GM12878 (cell line): ENCODE measurements around the gene KRR1. TPM values are rescaled to one million over a fixed set of nuclear protein-coding genes. Genes with fewer than 3 reads are reported as not detected.

Experiments used
- ATAC-seq: fragments of 200-7000 bp; cut with Tn5 transposase; 3 replicates; pipeline ENCODE4 v1.9.1; 2020; ENCODE audit warnings: mild to moderate bottlenecking, moderate library complexity
- BruUV-seq: library from RNA; stranded (reverse); fragments of 400-500 nt; replicated peaks from 2 replicates; lab custom pipeline; 2021; lab: Mats Ljungman, UMichigan
- CTCF ChIA-PET: fragments of 300-600 bp; sonication (Branson Sonifier 250); formaldehyde crosslinking; extraction: SDS; loops from one replicate; lab custom pipeline; 2021; ENCODE audit warnings: inconsistent platforms; lab: Yijun Ruan, JAX
- POLR2A ChIA-PET: fragments of 350-600 bp; formaldehyde crosslinking; extraction: SDS; loops from one replicate; lab custom pipeline; 2021; ENCODE audit warnings: inconsistent platforms; lab: Charles Lee
- RAD21 ChIA-PET: fragments of 300-600 bp; sonication (Branson Sonifier 250); formaldehyde crosslinking; loops from one replicate; lab custom pipeline; 2023; ENCODE audit warnings: antibody characterized with exemption; ENCODE audit not compliant: unreplicated experiment; lab: Charles Lee
- SMC1A ChIA-PET: fragments of 300-600 bp; sonication (Branson Sonifier 250); formaldehyde crosslinking; loops from one replicate; lab custom pipeline; 2023; ENCODE audit not compliant: unreplicated experiment, uncharacterized antibody; lab: Charles Lee
- DNase-seq: peaks from one replicate; pipeline ENCODE4 v3.0.0-alpha.2; 2011; ENCODE audit warnings: low read depth, low spot score
- FAIRE-seq: peaks from 3 replicates; lab custom pipeline; 2011; peaks lifted over from hg19 to GRCh38; lab: Jason Lieb, UNC
- H2AFZ ChIP-seq: 2 replicates; pipeline ENCODE4 v1.6.0; 2011; ENCODE audit warnings: low read depth, low read length, control low read depth; ENCODE audit not compliant: control insufficient read depth
- H3K27ac ChIP-seq: 2 replicates; pipeline ENCODE4 v1.5.1; 2011; ENCODE audit warnings: control low read depth; ENCODE audit not compliant: control insufficient read depth, insufficient read depth
- H3K27me3 ChIP-seq, 2 experiments: replicated peaks in 1 of 2; 2 replicates each; pipeline versions ENCODE4 v1.6.0 to v1.6.1; 2011; ENCODE audit warnings: low read length in 1 of 2; ENCODE audit not compliant: control insufficient read depth in 2 of 2, insufficient read depth in 2 of 2
- H3K36me3 ChIP-seq, 2 experiments: 2 replicates each; pipeline ENCODE4 v1.5.1; 2011; ENCODE audit warnings: low read length in 1 of 2; ENCODE audit not compliant: control insufficient read depth in 2 of 2, insufficient read depth in 2 of 2
- H3K4me1 ChIP-seq: 2 replicates; pipeline ENCODE4 v1.6.1; 2011; ENCODE audit warnings: mild to moderate bottlenecking, low read length, moderate library complexity, mixed read lengths; ENCODE audit not compliant: control insufficient read depth, insufficient read depth
- H3K4me2 ChIP-seq: 2 replicates; pipeline ENCODE4 v1.6.0; 2011; ENCODE audit warnings: control low read depth; ENCODE audit not compliant: control insufficient read depth, insufficient read depth
- H3K4me3 ChIP-seq: fragments of 200-600 bp; sonication (generic); 2 replicates; pipeline ENCODE4 v1.5.1; 2016
- H3K79me2 ChIP-seq: 2 replicates; pipeline ENCODE4 v1.6.0; 2011; ENCODE audit warnings: low read length; ENCODE audit not compliant: control insufficient read depth, insufficient read depth
- H3K9ac ChIP-seq: 2 replicates; pipeline ENCODE4 v1.8.0; 2011; ENCODE audit warnings: low read length, control low read depth, mixed read lengths; ENCODE audit not compliant: control insufficient read depth, insufficient read depth
- H3K9me3 ChIP-seq: replicated peaks from 3 replicates; pipeline ENCODE4 v1.5.1; 2011; ENCODE audit warnings: mild to moderate bottlenecking, low read length; ENCODE audit not compliant: control insufficient read depth, insufficient read depth
- H4K20me1 ChIP-seq: 2 replicates; pipeline ENCODE4 v1.6.0; 2011; ENCODE audit not compliant: control insufficient read depth, insufficient read depth
- BHLHE40 ChIP-seq, 2 experiments: fragments of 450-650 bp in 1 of 2; IDR thresholded peaks; 2 replicates each; pipeline ENCODE4 v1.6.1; 2011 to 2017; ENCODE audit warnings: low read depth in 2 of 2, borderline replicate concordance in 1 of 2, improper control_type of control experiment in 1 of 2, low read length in 1 of 2, mild to moderate bottlenecking in 1 of 2
- E4F1 ChIP-seq: fragments of 450-650 bp; IDR thresholded peaks from 2 replicates; pipeline ENCODE4 v1.6.1; 2018; ENCODE audit warnings: borderline replicate concordance, mild to moderate bottlenecking; ENCODE audit not compliant: partially characterized antibody
- EED ChIP-seq: sonication (generic); IDR thresholded peaks from 2 replicates; pipeline ENCODE4 v1.6.1; 2016; ENCODE audit warnings: antibody characterized with exemption, low read depth
- POU2F2 ChIP-seq: IDR thresholded peaks from 3 replicates; pipeline ENCODE4 v1.6.1; 2011; ENCODE audit warnings: low read depth, mild to moderate bottlenecking, low read length, borderline replicate concordance
- RAD21 ChIP-seq: IDR thresholded peaks from 2 replicates; pipeline ENCODE4 v1.6.1; 2011; ENCODE audit warnings: mild to moderate bottlenecking, low read depth, low read length, moderate library complexity; ENCODE audit not compliant: insufficient read depth
- SIX5 ChIP-seq: IDR thresholded peaks from 2 replicates; pipeline ENCODE4 v1.6.1; 2011; ENCODE audit warnings: mild to moderate bottlenecking, low read depth, low read length, moderate library complexity; ENCODE audit not compliant: severe bottlenecking
- SMC3 ChIP-seq: IDR thresholded peaks from 2 replicates; pipeline ENCODE4 v1.6.1; 2011; ENCODE audit warnings: low read length, improper control_type of control experiment, borderline replicate concordance
- WGBS: methylation state at CpG from one replicate; pipeline ENCODE4 v1.1.6; 2016; ENCODE audit warnings: low lambda C conversion rate; ENCODE audit not compliant: insufficient replicate concordance, insufficient coverage; ENCODE audit errors: missing lambda C conversion rate; 5-methylcytosine and 5-hydroxymethylcytosine counted together
- in situ Hi-C: fragments of 300-500 bp; cut with MboI; formaldehyde crosslinking; loops from 9 replicates; pipeline ENCODE4 v1.14.3; 2018; ENCODE audit warnings: mixed read lengths
- intact Hi-C: fragments of 100-400 bp; cut with micrococcal nuclease; formaldehyde crosslinking; loops from one replicate; pipeline ENCODE4 v1.14.2; 2022; ENCODE audit not compliant: unreplicated experiment
- polyA plus RNA-seq, 11 experiments: library from polyadenylated mRNA; depleted of rRNA in 4 of 11; unstranded in 6 of 11; stranded (reverse) in 5 of 11; fragments of >200 nt; fragmentation: Nextera tagmentation in 4 of 11; fragmentation: Illumina TruSeq in 1 of 11; extraction: Ambion mirVana in 4 of 11; extraction: Trizol in 1 of 11; gene quantifications; 1 replicate in 1 of 11; 2 replicates in 10 of 11; pipeline versions ENCODE4 v1.2.1 to v1.2.3, GENCODE V29; 2011 to 2016; ENCODE audit warnings: inconsistent platforms in 2 of 11, missing spikeins in 2 of 11, low read depth in 1 of 11
- total RNA-seq, 4 experiments: library from RNA; depleted of rRNA in 3 of 4; stranded (reverse); fragments of >200 nt in 3 of 4; fragmentation: Illumina TruSeq in 1 of 4; extraction: Trizol in 1 of 4; gene quantifications; 2 replicates each; pipeline versions ENCODE4 v1.2.1 to v1.2.3, GENCODE V29; 2013 to 2021
- TF ChIP-seq, protein P1 (sequence below), 3 experiments: IDR thresholded peaks in 2 of 3; conservative IDR thresholded peaks in 1 of 3; 2 replicates each; pipeline ENCODE4 v1.5.1; 2011; ENCODE audit warnings: low read depth in 3 of 3, low read length in 3 of 3, mild to moderate bottlenecking in 3 of 3, control low read depth in 2 of 3, moderate library complexity in 2 of 3, inconsistent platforms in 1 of 3, mixed read lengths in 1 of 3; ENCODE audit not compliant: control insufficient read depth in 2 of 3, insufficient read depth in 1 of 3; ENCODE audit errors: extremely low read depth in 1 of 3

KRR1 gene
- total and polyA plus RNA-seq, 10 of the 15 experiments (the other 5 are each of a cell fraction or from before 2014, with no cell fraction given), result 29.6 to 103 (median 75.3) TPM

GRCh38 chr12:75511116-75512048, at the start of gene KRR1 (continued):
- TF ChIP-seq EED (peak; percentile 57; the same call in 1 of the 2 replicates), SIX5 (peak; percentile 72)
- TF ChIP-seq, all 136 proteins: peak for 70

DNA sequence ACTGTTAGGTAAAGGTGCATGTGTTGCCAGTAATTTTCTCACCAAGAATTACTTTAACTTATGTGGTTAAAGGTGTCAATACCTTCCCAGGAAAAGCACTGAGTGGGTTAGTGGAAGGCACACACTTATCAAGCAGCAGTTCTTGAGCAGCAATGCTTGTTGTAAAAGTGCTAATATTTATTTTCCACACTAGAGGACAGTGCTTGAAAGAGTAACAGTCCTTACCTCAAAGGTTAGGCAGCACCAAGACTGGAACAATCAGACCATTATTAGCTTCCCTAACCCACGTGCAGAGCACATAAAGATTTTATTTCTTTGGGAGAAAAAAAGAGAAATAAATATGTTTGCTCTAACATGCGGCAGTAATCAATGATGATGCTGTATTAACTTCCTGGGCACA, 48.8 kb upstream of the KRR1 start:
- no TSS peak for BruUV-seq
- H3K4me3 ChIP-seq, result no peak overlapping the region
- no peak overlapping the region for H3K9ac ChIP-seq
- ATAC-seq (peak; percentile 88), DNase-seq (no peak), FAIRE-seq (peak; percentile 23)
- in situ Hi-C loops (no loop called here), intact Hi-C loops (loop anchor here (1.0 kb wide), 1 partner anchor 477 kb away; no protein-coding TSS in a partner anchor)
- H3K27me3 ChIP-seq, result no peaks in the 10 kb centered on the region
- H3K4me2 ChIP-seq, result no peak overlapping the region
- 43% methylated on average over 2 of the region's 2 CpGs for WGBS
- no peaks in the 10 kb centered on the region for H3K4me1 ChIP-seq
- no peak for TF ChIP-seq E4F1
- peak in 1 of 2 experiments; percentile 34; a peak in 1 of 4 replicates for TF ChIP-seq BHLHE40 (IDR thresholded peaks at IDR 0.05; ENCODE audit: borderline replicate concordance in 1 of 2, low read depth in 2 of 2, low read length in 1 of 2)
- TF ChIP-seq SMC3, result peak; percentile 63; the same call in 1 of the 2 replicates
- TF ChIP-seq, protein P1, sequence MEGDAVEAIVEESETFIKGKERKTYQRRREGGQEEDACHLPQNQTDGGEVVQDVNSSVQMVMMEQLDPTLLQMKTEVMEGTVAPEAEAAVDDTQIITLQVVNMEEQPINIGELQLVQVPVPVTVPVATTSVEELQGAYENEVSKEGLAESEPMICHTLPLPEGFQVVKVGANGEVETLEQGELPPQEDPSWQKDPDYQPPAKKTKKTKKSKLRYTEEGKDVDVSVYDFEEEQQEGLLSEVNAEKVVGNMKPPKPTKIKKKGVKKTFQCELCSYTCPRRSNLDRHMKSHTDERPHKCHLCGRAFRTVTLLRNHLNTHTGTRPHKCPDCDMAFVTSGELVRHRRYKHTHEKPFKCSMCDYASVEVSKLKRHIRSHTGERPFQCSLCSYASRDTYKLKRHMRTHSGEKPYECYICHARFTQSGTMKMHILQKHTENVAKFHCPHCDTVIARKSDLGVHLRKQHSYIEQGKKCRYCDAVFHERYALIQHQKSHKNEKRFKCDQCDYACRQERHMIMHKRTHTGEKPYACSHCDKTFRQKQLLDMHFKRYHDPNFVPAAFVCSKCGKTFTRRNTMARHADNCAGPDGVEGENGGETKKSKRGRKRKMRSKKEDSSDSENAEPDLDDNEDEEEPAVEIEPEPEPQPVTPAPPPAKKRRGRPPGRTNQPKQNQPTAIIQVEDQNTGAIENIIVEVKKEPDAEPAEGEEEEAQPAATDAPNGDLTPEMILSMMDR (IDR thresholded peaks at IDR 0.05 in 2 of 3, conservative IDR thresholded peaks at IDR 0.05 in 1 of 3; ENCODE audit: control insufficient read depth in 2 of 3, extremely low read depth in 1 of 3, insufficient read depth in 1 of 3, low read depth in 3 of 3, low read length in 3 of 3), result peak; percentile 27 to 63 (median 31); a peak in 4 of 6 replicates
- TF ChIP-seq RAD21, result peak; percentile 84
- TF ChIP-seq POU2F2, result no peak
- no peak overlapping the region for H3K27ac ChIP-seq
- no peaks in the 10 kb centered on the region for H3K79me2 ChIP-seq
- no peaks in the 10 kb centered on the region for H3K36me3 ChIP-seq
- H2AFZ ChIP-seq, result no peak overlapping the region
- H4K20me1 ChIP-seq, result no peaks in the 10 kb centered on the region
- ChIA-PET SMC1A (interaction anchor here (0.8 to 5.0 kb wide), 18 partner anchors 11 to 489 kb away, joined by 3 to 94 read pairs (median 4); partner anchors contain the start of gene PHLDA1), RAD21 (interaction anchor here (0.6 to 6.4 kb wide), 12 partner anchors 9 to 910 kb away, joined by 3 to 89 read pairs (median 3); partner anchors contain the start of gene PHLDA1), CTCF (interaction anchor here (0.6 to 2.8 kb wide), 24 partner anchors 10 to 1026 kb away, joined by 3 to 34 read pairs (median 4); partner anchors contain the start of gene PHLDA1), POLR2A (interaction anchor here (0.5 to 0.9 kb wide), 3 partner anchors 79 to 476 kb away, joined by 3 read pairs; partner anchors contain the start of gene PHLDA1)
- H3K9me3 ChIP-seq, result no peaks in the 10 kb centered on the region
